NCI-H524 treated with DMSO at 0.1 percent for 48 hours (cell line): Measurements from ENCODE around the gene ZNF415.
"Not testable (repeated sequence)": the region's sequence is repeated elsewhere in the genome, so short reads cannot be mapped to it uniquely, and the experiment has no call there.

Experiments used
- DNase-seq: peaks from one replicate; lab custom pipeline; 2025; lab: John Stamatoyannopoulos, UW

Gene ZNF415

DNA sequence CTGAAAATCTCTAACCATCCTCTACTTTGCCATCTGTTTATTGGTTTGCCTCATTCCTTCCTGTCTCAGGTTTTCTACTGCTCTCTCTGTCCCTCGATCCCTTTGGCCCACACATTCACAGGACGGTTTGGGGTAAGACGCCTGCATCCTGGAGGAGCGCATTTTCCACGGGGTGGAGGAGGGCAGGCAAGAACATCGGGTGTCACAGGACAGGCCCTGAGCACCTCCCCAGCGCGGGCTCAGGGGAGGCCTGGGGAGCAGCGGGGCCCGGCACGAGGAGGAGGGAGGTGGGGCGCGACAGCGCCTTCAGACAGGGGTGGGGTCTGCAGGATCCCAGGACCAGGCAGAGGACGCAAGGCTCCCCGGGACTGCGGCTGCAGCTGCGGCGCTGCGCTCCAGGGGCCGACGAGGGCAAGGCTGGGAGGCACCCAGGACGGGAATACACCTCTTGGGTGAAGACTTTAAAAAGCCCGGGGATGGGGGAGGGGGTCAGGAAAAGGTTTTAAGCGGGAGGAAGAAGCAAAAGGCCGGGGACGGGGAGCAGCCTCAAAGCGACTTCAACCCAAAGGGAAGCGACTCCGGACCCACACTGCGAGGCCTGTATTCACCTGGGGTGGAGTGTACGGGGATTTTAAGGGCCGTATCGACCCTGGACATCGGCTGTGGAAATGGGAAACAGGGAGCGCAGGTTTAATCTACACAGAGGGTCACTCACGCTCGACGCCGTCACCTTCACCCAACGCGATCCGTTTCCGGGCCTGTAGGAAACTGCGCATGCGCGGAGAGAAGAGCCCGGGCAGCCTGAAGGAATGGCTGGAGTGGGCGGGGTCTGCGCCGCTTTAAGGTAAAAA lies at the start of gene ZNF415:
Gene ZNF415, minus strand, starts transcription at position 770 of the 851 bp plus-strand sequence. CDS start 10,234 bp downstream, outside the sequence.
- no peak for DNase-seq

DNA sequence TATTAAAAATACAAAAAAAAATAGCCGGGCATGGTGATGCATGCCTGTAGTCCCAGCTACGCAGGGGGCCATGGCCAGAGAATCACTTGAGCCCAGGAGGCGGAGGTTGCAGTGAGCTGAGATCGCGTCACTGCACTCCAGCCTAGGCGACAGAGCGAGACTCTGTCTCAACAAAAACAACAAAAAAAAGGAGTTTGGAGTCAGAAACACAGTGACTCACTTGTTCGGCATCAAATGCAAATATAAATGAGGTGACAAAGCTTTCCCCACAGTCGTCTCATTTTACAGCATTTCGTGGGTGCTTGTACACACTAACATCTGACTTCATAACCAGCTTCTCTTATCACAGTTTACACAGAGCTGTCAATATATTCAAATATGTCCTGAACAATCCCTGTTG lies 49.5 kb upstream of the ZNF415 start:
- no peak for DNase-seq

DNA sequence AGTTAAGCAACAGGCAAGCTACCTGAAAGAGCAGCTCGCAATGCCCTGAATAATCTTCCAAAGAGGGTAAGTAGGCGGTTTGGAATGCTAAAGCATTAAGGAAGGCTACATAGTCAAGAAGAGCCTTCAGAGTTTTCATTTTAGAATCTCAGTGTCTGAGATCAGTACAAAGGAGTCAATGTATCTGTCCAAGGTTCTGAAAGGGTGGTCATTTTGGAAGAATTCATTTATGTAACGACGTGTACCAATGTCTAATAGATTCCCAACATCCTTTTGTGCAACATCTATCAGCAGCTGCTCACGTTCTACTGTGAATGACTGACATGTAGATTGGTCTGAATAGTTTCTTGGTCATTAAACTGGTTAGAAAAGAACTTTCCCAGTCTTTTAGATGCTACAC lies 45.3 kb upstream of the ZNF415 start:
- DNase-seq = no peak

DNA sequence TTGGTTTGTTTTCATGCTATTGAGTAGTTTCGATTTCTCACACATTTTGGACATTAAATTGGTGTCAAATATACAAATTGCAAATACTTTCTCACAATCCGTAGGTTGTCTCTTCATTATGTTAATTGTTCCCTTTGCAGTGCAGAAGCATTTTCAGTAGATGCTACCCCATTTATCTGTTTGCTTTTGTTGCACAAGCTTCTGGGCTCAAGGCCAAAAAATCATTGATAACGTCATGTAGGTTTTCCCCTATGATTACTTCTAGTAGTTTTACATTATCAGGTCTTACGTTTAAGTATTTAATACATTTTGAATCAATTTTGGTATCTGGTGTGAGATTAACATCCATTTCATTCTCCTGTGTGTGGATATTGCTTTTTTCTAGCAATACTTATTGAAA lies 40.2 kb upstream of the ZNF415 start:
- no peak for DNase-seq

DNA sequence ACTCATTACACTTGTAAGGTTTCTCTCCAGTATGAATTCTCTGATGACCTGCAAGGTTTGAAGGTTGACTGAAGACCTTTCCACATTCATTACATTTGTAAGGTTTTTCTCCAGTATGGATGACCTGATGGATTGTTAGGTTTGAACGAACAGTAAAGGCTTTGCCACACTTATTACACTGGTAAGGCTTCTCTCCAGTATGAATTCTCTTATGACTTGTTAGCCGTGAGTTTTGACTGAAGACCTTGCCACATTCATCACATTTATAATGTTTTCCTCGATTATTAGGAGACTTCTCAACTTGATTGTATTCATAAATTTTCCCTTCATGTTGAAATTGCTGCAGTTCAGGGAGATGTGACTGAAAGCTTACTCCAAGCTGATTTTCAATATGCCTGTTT lies 33.0 kb upstream of the ZNF415 start:
- DNase-seq = no peak

DNA sequence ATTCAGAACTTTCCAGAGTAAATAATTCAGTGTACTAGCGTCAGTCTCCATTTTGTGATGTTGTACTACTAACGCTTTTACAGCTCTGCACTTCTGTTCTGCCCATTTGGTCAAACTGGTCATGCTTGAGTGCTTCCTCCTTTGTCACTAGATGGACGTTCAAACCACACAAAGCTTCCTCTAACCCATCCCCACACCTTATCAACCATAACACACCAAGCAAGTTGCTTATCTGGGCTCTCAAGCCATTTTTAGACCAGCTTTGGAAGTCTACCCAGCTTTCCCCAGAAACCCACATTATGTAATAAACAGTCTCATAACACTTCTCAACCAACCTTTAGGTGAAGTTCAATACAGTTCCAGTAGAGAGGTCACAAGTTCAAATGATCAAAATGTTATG lies 28.4 kb upstream of the ZNF415 start:
- no peak for DNase-seq

- DNase-seq = no peak
Observed at GRCh38 chr19:53160350-53160749, 27.6 kb upstream of the ZNF415 start.

GRCh38 chr19:53158119-53158656 lies 25.5 kb upstream of the ZNF415 start:
- DNase-seq = no peak

DNA sequence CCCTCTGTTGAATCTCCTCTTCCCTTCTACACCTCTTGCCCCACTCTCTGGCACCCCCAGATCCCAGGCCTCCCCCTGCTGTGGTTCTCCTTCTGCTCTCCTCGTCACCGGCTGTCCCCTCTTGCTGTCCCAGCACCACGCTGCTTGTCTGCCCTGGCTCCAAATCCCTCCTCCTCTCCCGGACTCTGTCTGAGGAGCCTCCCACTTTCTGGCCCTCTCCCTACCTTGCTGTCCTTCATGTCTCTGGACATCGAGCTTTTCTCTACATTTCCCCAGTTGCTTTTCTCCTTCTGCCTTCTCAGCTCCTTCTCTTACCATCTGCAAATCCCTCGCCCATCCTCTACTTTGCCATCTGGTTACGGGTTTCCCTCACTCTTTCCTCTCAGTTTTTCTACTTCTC lies 24.9 kb upstream of the ZNF415 start:
- no peak for DNase-seq

- no peak for DNase-seq
Observed at GRCh38 chr19:53156850-53157249, 24.1 kb upstream of the ZNF415 start.

GRCh38 chr19:53147645-53148044 lies 14.9 kb upstream of the ZNF415 start:
- DNase-seq = no peak

- no peak for DNase-seq
Observed at GRCh38 chr19:53140351-53140750, 7.6 kb upstream of the ZNF415 start.

GRCh38 chr19:53136432-53136831 lies 3.7 kb upstream of the ZNF415 start:
- no peak for DNase-seq

DNA sequence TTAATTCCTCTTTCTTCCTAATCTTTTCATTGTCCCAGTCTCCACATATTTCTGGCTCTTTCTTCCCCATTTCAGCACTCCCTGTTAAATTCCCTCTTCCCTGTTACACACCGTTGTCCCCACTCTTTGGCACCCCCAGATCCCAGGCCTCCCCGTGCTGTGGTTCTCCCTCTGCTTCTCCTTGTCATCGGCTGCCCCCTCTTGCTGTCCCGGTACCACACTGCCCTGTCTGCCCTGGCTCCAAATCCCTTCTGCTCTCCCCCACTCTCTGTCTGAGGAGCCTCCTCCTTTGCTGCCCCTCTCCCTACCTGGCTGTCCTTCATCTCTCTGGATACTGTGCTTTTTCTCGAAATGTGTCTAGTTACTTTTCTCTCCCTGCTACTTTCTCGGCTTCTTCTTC lies 983 bp downstream of the ZNF415 start:
- no peak for DNase-seq

DNA sequence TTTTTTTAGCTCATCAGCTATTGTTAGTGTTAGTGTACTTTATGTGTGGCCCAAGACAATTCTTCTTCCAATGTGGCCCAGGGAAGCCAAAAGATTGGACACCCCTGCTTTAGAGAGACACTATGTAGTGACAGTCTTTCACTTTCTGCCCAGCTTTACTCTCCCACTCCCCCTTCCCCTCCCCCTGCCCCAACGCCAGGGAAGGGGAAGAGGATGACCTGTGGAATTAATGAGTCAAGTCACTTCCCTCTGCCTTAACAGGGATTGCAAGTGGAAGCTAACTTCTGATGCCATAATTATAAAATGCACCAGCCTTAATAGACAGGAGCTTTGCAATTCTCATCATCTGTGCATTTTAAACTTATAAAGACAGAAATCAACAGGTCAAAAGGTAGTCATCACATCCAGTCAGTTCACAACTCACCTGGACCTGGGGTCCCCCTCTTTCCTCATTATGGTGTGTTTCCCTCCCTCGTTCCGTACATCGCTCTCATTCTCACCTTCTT lies 1.6 kb downstream of the ZNF415 start:
- DNase-seq = no peak

DNA sequence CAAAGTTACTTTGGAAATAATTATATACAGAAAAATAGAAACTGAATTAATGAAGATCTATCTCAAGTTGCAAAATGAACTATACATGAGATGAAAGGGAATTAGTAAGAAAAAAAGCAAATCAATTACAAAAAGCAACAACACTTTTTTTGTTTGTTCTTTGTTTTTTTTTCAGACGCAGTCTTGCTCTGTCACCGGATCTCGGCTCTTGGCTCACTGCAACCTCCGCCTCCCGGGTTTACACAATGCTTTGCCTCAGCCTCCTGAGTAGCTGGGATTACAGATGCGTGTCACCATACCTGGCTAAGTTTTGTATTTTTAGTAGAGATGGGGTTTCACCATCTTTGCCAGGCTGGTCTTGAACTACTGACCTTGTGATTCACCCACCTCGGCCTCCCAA lies 2.2 kb downstream of the ZNF415 start:
- DNase-seq = no peak

GRCh38 chr19:53126733-53127526 lies 5.8 kb downstream of the ZNF415 start:
- not testable (repeated sequence) for DNase-seq

DNA sequence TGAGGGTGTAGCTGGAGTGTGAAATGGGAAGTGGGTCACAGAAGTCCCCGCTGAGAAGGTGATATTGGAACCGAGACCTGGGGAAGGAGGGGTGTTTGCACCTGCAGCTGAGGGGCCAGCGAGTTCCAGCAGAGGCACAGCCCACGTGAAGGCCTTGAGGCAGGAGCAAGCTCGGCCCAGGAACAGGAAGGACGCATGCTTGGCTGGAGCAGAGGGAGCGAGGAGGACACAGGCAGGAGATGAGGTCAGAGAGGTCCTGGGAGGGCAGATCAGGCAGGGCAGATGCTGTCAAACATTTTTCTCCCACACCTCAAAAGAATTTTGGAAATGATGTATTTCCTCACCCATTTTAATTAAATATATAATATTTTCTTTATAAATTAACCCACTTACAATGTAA lies 9.3 kb downstream of the ZNF415 start:
- no peak for DNase-seq

DNA sequence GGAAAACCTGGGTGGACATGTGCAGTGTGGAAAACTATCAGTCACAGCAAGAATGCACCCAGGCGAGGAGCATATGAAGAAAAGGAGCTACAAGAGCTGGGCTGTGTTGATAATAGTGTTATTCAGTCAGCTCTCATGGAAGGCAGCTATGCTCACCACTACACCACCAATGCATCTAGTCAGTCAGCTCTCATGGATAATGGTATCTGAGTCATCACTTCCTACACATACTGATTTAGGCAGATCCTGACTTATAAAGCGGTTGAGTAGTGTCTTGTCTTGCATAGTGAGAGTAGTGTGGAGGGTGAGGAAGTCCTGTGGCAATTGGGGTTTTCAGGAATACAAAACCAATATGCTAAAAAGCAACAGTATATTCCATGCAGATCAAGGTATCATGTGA lies 20.4 kb downstream of the ZNF415 start:
- no peak for DNase-seq

DNA sequence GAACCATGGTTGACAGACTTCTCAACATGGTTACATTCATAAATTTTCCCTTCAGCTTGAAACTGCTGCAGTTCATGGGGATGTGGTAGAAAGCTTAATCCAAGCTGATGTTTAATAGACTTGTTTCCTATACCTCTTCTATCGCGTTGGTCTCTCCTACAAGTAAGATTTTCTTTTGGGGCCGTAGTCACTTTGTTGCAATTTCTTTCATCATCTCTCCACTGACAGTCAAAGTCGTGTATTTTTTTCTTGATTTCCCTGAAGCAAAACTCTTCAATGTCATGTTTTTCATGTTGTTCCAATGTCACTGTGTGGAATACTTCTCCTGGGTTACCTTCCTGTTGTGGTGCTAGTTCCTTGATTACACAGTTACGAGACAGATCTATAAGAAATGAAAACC lies 23.2 kb downstream of the ZNF415 start:
- DNase-seq = no peak

DNA sequence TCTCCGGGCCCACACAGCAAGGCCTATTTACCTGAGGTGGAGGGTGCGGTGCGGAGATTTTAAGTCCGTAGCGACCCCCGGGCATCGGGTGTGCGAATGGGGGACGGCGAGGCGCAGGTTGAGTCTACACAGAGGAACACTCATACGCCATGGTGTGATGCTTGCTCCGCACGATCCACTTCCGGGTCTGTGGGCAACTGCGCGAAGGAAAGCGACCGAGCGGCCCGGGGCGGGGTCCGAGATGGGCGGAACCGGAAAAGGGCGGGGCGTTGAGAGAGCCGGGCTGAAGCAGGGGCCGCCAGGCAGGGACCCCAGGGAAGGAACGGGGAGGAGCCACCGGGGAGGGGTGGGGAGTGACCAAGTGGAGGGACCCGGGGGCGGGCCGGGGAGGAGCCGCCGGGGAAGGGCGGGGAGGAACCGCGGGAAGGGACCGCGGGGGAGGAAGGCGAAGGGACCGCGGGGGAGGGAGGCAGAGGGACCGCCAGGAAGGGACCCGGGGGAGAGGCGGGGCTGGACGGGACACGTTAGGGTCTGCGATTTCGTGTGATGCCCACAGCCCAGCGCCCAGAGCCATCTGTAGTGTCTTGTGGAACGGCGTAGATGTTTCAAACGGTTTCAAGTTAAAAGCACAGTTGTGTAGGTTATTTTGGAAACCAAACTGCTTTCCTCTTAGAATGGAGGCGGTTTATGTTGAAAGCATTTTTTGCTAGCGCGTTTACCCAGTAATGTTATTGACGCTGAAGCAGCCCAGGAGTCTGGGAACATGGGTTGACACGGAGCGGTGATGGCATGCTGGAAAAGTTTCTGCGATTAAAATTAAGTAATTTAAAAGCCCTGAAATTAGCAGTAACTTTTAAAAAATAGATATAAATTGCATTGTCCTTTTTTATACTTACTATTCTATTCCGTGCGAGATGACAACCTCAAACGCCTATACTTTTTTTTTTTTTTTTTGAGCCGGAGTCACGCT lies 29.2 kb downstream of the ZNF415 start, which contains the start of gene ZNF160:
Gene ZNF160, minus strand, starts transcription at position 189 of the 970 bp plus-strand sequence. CDS start 17,146 bp downstream, outside the sequence.
- DNase-seq = peak; percentile 87
